ENCODE data around the gene GUCA1A. TPM values are rescaled to one million over a fixed set of nuclear protein-coding genes. Genes with fewer than 3 reads are reported as not detected.

Gene GUCA1A
- total RNA-seq, 6 experiments from 2014 or later: not detected

- TF ChIP-seq, protein P1, sequence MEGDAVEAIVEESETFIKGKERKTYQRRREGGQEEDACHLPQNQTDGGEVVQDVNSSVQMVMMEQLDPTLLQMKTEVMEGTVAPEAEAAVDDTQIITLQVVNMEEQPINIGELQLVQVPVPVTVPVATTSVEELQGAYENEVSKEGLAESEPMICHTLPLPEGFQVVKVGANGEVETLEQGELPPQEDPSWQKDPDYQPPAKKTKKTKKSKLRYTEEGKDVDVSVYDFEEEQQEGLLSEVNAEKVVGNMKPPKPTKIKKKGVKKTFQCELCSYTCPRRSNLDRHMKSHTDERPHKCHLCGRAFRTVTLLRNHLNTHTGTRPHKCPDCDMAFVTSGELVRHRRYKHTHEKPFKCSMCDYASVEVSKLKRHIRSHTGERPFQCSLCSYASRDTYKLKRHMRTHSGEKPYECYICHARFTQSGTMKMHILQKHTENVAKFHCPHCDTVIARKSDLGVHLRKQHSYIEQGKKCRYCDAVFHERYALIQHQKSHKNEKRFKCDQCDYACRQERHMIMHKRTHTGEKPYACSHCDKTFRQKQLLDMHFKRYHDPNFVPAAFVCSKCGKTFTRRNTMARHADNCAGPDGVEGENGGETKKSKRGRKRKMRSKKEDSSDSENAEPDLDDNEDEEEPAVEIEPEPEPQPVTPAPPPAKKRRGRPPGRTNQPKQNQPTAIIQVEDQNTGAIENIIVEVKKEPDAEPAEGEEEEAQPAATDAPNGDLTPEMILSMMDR (IDR thresholded peaks at IDR 0.05): no peak
- TF ChIP-seq POLR2A (IDR thresholded peaks at IDR 0.05): no peak
- ATAC-seq (no peak), DNase-seq (no peak)
- Histone ChIP-seq H3K4me3 (no peak overlapping the region), H3K9me3 (no peaks in the 10 kb centered on the region), H3K4me1 (peaks cover 0 to 9% (median 0%) of the 10 kb centered on the region in 4 donors), H3K27ac (no peak overlapping the region), H3K27me3 (no peaks in the 10 kb centered on the region), H3K36me3 (no peaks in the 10 kb centered on the region)
- WGBS (ENCODE audit: insufficient coverage, low coverage, low lambda C conversion rate, missing lambda C conversion rate): 51% methylated on average over 4 of the region's 4 CpGs
- intact Hi-C loops (cut with DNase I): loop anchor here in 1 of 2 donors (10.0 kb wide), 1 partner anchor 61 kb away; no protein-coding TSS in a partner anchor
Measured at GRCh38 chr6:42225419-42225818, 52.3 kb downstream of the GUCA1A start.

DNA sequence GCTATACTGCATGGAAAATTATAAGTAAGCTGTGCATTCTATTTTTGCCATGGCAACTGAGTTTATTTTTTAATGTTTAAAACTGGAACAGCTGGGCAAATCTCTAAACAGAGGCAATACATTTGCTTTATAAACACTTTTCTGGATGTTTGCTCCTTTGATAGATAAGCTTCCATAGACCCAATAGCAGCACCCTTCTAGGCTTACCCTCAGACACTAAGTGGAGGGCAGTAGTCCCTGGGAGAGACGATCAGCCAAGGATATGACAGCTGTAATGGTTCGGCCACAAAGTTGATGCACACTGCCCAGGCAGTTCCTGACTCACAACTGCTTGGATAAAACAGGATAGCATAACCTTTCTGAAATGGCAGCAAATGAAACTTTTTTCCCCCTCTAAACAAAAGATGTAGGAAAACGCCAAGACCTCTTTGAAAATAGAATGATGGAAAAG lies 53.0 kb downstream of the GUCA1A start:
- Histone ChIP-seq H3K4me3 (no peak overlapping the region), H3K36me3 (no peaks in the 10 kb centered on the region), H3K27me3 (no peaks in the 10 kb centered on the region), H3K9me3 (no peaks in the 10 kb centered on the region), H3K27ac (no peak overlapping the region), H3K4me1 (peaks cover 0 to 9% (median 0%) of the 10 kb centered on the region in 4 donors)
- intact Hi-C loops (cut with DNase I): loop anchor here in 1 of 2 donors (10.0 kb wide), 1 partner anchor 61 kb away; no protein-coding TSS in a partner anchor
- TF ChIP-seq, protein P1 (IDR thresholded peaks at IDR 0.05): no peak
- TF ChIP-seq POLR2A (IDR thresholded peaks at IDR 0.05): no peak
- 64% methylated on average over 3 of the region's 3 CpGs for WGBS (ENCODE audit: insufficient coverage, low coverage, low lambda C conversion rate, missing lambda C conversion rate)
- DNase-seq: no peak
- ATAC-seq: peak in 1 of 4 donors; percentile 17

- no peaks in the 10 kb centered on the region for H3K9me3 ChIP-seq
- intact Hi-C loops (cut with DNase I): loop anchor here in 1 of 2 donors (10.0 kb wide), 1 partner anchor 62 kb away; no protein-coding TSS in a partner anchor
- peak in 1 of 3 donors; percentile 36 for DNase-seq
- no peak overlapping the region for H3K4me3 ChIP-seq
- H3K27ac ChIP-seq: no peak overlapping the region
- TF ChIP-seq POLR2A (IDR thresholded peaks at IDR 0.05): no peak
- TF ChIP-seq, protein P1 (IDR thresholded peaks at IDR 0.05): no peak
- 48% methylated on average over 3 of the region's 8 CpGs for WGBS (ENCODE audit: insufficient coverage, low coverage, low lambda C conversion rate, missing lambda C conversion rate)
- no peaks in the 10 kb centered on the region for H3K36me3 ChIP-seq
- H3K4me1 ChIP-seq: peaks cover 0 to 9% (median 0%) of the 10 kb centered on the region in 4 donors
- H3K27me3 ChIP-seq: no peaks in the 10 kb centered on the region
- peak; percentile 60 to 89 (median 76) for ATAC-seq
Measured at GRCh38 chr6:42226645-42227143, 53.5 kb downstream of the GUCA1A start.

DNA sequence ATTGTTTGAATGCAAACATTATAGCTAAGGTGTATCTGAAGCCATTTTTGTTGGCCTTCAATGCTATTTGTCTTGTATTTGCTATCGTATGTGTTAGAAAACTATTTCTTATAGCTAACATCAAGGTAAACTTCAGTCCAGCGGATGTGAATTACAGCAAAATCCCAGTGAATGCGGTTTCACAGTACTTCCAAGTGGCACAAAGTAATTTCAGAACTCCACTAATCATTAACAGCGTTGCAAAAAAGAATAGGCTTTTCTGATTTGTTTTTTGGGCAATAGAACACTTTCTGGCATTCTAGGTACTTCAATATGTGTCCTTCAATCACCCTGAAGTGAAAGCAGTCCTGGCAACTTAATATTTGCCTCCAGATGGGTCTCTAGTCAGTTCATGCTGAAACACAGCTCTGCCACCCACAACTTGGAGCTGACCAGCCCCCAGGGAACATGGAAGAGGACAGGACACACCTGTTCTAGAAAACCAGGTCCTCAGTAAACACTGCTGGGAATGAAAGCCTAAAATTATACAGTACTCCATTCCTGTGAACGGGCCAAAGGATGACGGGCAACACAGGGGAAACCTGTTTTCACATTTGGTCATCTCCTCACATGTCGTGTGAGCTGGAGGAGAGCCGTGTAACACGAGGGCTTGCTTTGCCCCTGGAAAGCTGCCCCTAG lies 54.1 kb downstream of the GUCA1A start:
- no peaks in the 10 kb centered on the region for H3K36me3 ChIP-seq
- 43% methylated on average over 6 of the region's 9 CpGs for whole genome bisulfite sequencing (ENCODE audit: insufficient coverage, low coverage, low lambda C conversion rate, missing lambda C conversion rate)
- ATAC-seq (peak; percentile 33 to 67 (median 62)), DNase-seq (no peak)
- H3K27ac ChIP-seq: no peak overlapping the region
- H3K4me1 ChIP-seq: peaks cover 0 to 9% (median 0%) of the 10 kb centered on the region in 4 donors
- intact Hi-C loops (cut with DNase I): loop anchor here in 1 of 2 donors (10.0 kb wide), 1 partner anchor 63 kb away; no protein-coding TSS in a partner anchor
- H3K27me3 ChIP-seq: no peaks in the 10 kb centered on the region
- TF ChIP-seq, protein P1 (IDR thresholded peaks at IDR 0.05): no peak
- no peak for TF ChIP-seq POLR2A (IDR thresholded peaks at IDR 0.05)
- no peak overlapping the region for H3K4me3 ChIP-seq
- no peaks in the 10 kb centered on the region for H3K9me3 ChIP-seq

Data from right lobe of liver (tissue), 6 donors.